ENCODE results near the gene CYREN. TPM values are rescaled to one million over a fixed set of nuclear protein-coding genes. Genes with fewer than 3 reads are reported as not detected.
"Not testable (repeated sequence)": the region's sequence is repeated elsewhere in the genome, so short reads cannot be mapped to it uniquely, and the experiment has no call there.

The CYREN gene
- total RNA-seq, 6 donors from 2014 or later, result 27.3 to 119 (median 40.4) TPM

GRCh38 chr7:135147341-135147898, 23.1 kb downstream of the CYREN start:
- H3K27ac ChIP-seq, result peak overlapping the region; percentile 87 to 94 (median 90)
- peak overlapping the region; percentile 9 to 61 (median 50) for H3K4me3 ChIP-seq
- ATAC-seq (ENCODE audit: low FRiP score in 2 of 2) (peak; percentile 16 to 55), DNase-seq (no peak)
- H3K9me3 ChIP-seq, result no peaks in the 10 kb centered on the region
- H3K27me3 ChIP-seq, result no peaks in the 10 kb centered on the region
- TF ChIP-seq POLR2AphosphoS5 (IDR thresholded peaks at IDR 0.05), result no peak
- TF ChIP-seq EP300 (IDR thresholded peaks at IDR 0.05), result peak in 2 of 4 donors; percentile 11 to 43
- no peak for TF ChIP-seq POLR2A (IDR thresholded peaks at IDR 0.05)
- H3K4me1 ChIP-seq, result peaks cover 15 to 40% (median 30%) of the 10 kb centered on the region in 4 donors
- peaks cover 0 to 7% (median 0%) of the 10 kb centered on the region in 4 donors for H3K36me3 ChIP-seq
- 9 to 14% methylated on average over 6 of the region's 6 CpGs for WGBS, 2 donors

DNA sequence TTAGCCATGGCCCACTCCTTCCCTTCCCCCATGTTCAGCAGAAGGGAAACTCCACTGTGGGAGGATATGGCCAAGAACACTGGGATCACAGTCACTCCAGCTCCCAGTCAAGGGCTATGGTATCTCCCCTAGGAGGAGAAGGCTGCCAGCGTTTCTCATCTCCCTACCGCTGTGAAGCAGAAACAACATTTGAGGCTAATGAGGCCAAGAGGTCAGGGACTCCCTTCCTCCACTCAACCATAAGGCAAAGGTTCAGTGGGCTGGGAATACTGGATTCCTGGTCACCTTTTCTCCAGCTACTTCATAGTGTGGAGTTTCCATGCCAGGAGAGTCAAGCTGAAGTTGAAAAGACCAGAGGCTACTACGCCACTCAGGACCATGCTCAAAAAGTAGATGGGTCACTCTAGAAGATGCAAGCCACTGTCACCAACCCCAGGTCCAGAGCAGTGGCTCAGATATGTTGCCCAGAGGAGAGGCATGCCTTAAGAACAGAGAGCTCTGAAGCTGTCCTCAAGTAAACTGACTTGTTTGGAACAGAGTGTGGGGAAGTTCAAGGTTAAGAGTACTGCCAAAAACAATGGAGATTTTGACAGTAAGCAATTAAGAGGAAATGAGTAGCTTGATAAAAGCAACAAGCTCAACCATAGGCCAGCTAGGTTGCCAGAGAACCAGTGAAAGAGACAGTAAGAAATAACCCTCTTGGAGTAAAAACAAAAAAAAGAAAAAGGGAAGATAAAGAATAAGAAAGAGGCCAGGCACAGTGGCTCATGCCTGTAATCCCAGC, 26.4 kb downstream of the CYREN start:
- WGBS, 2 donors, result 86 to 88% methylated on average over 1 to 3 of the region's 3 CpGs
- Histone ChIP-seq H3K9me3 (no peaks in the 10 kb centered on the region), H3K36me3 (no peaks in the 10 kb centered on the region), H3K27ac (peak overlapping the region in 3 of 4 donors; percentile 47 to 60 (median 55)), H3K4me1 (peaks cover 4 to 19% (median 13%) of the 10 kb centered on the region in 4 donors), H3K27me3 (no peaks in the 10 kb centered on the region), H3K4me3 (no peak overlapping the region)
- TF ChIP-seq POLR2AphosphoS5 (IDR thresholded peaks at IDR 0.05), result peak in 1 of 2 donors; percentile 31
- TF ChIP-seq POLR2A (IDR thresholded peaks at IDR 0.05), result no peak
- DNase-seq (no peak), ATAC-seq (ENCODE audit: low FRiP score in 2 of 2) (no peak)

DNA sequence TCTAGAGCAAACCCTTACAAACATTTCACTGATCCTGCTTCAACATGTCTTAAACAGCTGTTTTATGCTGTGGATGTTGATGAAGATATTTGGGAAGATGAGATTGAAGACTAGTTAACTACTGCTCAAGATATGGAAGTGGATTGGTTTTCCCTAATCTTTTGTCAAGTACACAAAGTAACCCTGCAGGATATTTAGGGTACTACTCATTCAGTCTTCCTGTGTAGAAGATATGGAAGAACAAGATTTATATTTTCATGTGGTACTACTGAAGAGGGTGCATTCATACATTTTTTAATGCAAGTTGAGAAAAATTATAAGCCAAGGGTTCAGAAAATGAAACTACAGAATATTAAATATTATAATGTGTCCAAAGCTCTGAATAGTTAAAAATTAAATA, 40.9 kb downstream of the CYREN start:
- H3K4me3 ChIP-seq, result no peak overlapping the region
- DNase-seq (no peak), ATAC-seq (ENCODE audit: low FRiP score in 2 of 2) (no peak)
- H3K9me3 ChIP-seq, result peaks cover 0 to 9% (median 0%) of the 10 kb centered on the region in 4 donors
- no peaks in the 10 kb centered on the region for H3K36me3 ChIP-seq
- peaks cover 0 to 5% (median 0%) of the 10 kb centered on the region in 4 donors for H3K4me1 ChIP-seq
- TF ChIP-seq POLR2AphosphoS5 (IDR thresholded peaks at IDR 0.05) (no peak), CTCF (IDR thresholded peaks at IDR 0.05) (no peak), EP300 (IDR thresholded peaks at IDR 0.05) (no peak), POLR2A (IDR thresholded peaks at IDR 0.05) (no peak)
- no peaks in the 10 kb centered on the region for H3K27me3 ChIP-seq
- no peak overlapping the region for H3K27ac ChIP-seq

DNA sequence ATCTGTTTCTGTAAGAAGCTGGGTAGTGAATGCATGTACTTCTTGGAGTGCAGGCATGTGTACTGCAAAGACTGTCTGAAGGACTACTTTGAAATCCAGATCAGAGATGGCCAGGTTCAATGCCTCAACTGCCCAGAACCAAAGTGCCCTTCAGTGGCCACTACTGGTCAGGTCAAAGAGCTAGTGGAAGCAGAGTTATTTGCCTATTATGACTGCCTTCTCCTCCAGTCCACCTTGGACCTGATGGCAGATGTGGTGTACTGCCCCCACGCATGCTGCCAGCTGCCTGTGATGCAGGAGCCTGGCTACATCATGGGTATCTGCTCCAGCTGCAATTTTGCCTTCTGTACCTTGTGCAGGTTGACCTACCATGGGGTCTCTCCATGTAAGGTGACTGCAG, 41.6 kb downstream of the CYREN start:
- no peak for TF ChIP-seq EP300 (IDR thresholded peaks at IDR 0.05)
- no peak for TF ChIP-seq POLR2A (IDR thresholded peaks at IDR 0.05)
- TF ChIP-seq CTCF (IDR thresholded peaks at IDR 0.05), result no peak
- no peak for TF ChIP-seq POLR2AphosphoS5 (IDR thresholded peaks at IDR 0.05)
- DNase-seq (no peak), ATAC-seq (ENCODE audit: low FRiP score in 2 of 2) (no peak)
- H3K36me3 ChIP-seq, result no peaks in the 10 kb centered on the region
- no peaks in the 10 kb centered on the region for H3K27me3 ChIP-seq
- H3K4me1 ChIP-seq, result peaks cover 0 to 5% (median 0%) of the 10 kb centered on the region in 4 donors
- H3K27ac ChIP-seq, result peak overlapping the region in 1 of 4 donors; percentile 6
- WGBS, 2 donors, result 96 to 100% methylated on average over 1 of the region's 1 CpG
- peaks cover 0 to 9% (median 0%) of the 10 kb centered on the region in 4 donors for H3K9me3 ChIP-seq
- H3K4me3 ChIP-seq, result no peak overlapping the region

- not testable (repeated sequence) for H3K9me3 ChIP-seq; DNase-seq; H3K36me3 ChIP-seq; H3K4me1 ChIP-seq; ATAC-seq (ENCODE audit: low FRiP score in 2 of 2); H3K27me3 ChIP-seq; H3K4me3 ChIP-seq; H3K27ac ChIP-seq
- WGBS, 2 donors, result 90 to 92% methylated on average over 3 of the region's 3 CpGs
These were observed 45.9 kb downstream of the CYREN start for GRCh38 chr7:135124631-135125030.

DNA sequence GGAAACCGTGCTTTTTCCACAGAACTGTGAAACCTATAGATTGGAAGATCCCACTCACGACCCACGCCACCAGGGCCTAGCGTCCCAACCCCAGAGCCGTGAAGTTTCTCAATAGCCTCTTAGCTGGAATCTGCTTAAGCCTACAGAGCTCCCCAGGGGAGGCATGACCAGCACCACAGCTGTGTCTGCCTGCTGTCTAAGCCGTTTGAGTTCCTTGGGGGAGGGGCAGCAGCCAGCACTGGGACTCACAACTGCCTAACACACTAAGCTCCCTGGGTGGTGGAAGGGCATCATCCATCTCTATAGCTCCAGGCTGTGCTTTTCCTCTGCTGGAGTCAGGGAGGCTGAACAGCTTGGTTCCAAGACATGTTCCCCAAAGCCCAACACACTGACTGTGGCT, 48.6 kb downstream of the CYREN start:
- peaks cover 0 to 3% (median 0%) of the 10 kb centered on the region in 4 donors for H3K9me3 ChIP-seq
- 74 to 84% methylated on average over 6 of the region's 6 CpGs for WGBS, 2 donors
- no peak for TF ChIP-seq EP300 (IDR thresholded peaks at IDR 0.05)
- TF ChIP-seq CTCF (IDR thresholded peaks at IDR 0.05), result no peak
- TF ChIP-seq POLR2AphosphoS5 (IDR thresholded peaks at IDR 0.05), result no peak
- TF ChIP-seq POLR2A (IDR thresholded peaks at IDR 0.05), result no peak
- H3K4me3 ChIP-seq, result no peak overlapping the region
- H3K36me3 ChIP-seq, result no peaks in the 10 kb centered on the region
- no peaks in the 10 kb centered on the region for H3K4me1 ChIP-seq
- no peak for ATAC-seq (ENCODE audit: low FRiP score in 2 of 2)
- no peak overlapping the region for H3K27ac ChIP-seq
- H3K27me3 ChIP-seq, result no peaks in the 10 kb centered on the region
- no peak for DNase-seq

All from upper lobe of left lung (tissue), 6 donors.